Activated CD4-positive, alpha-beta T cell treated with anti-CD3 and anti-CD28 coated beads, Interleukin-2, amount 50 U/mL, for 4 hours (primary cell): ENCODE data around the gene NKRF.
"Not testable (repeated sequence)": the region's sequence is repeated elsewhere in the genome, so short reads cannot be mapped to it uniquely, and the experiment has no call there.

Experiments used
- DNase-seq, 2 experiments: peaks; one replicate each; pipeline ENCODE4 v3.0.0-alpha.2; 2020

The NKRF gene

DNA sequence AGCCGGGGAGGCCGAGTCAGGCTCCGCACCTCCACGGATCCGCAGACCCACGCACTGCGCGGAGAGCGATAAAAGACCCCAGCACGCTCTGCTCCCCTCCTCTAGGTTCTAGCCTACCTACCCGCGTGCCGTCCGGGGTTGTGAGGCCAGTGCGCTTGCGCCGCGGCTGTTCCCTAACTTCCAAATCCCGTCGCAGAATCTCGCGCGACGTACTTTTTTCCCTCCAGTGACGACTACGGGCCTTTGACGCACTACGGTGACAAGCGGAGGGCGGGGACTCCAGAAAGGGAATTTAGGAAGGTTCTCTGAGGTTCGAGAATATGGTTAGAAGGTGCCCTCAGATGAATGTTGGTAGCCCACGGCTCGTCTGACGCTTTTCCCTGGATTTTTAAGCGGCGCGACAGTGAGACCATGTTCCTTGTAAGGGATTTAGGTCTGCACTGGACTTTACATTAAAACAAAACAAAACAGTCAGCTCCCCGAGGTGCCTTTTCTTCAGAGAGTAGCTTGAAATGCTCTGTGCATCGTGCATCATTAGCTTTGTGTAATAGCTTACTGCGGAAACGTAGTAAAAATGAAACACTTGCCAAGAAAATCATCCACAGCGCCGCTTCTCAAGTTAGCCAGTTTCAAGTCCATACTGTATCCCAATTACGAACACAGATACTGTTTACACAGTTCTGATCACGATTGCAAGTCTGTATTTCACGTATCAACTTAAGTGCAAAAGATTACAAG is at the start of gene NKRF:
NKRF (minus strand) TSS at position 145 of the 738 bp plus-strand sequence.
- peak; percentile 87 to 89 for DNase-seq

DNA sequence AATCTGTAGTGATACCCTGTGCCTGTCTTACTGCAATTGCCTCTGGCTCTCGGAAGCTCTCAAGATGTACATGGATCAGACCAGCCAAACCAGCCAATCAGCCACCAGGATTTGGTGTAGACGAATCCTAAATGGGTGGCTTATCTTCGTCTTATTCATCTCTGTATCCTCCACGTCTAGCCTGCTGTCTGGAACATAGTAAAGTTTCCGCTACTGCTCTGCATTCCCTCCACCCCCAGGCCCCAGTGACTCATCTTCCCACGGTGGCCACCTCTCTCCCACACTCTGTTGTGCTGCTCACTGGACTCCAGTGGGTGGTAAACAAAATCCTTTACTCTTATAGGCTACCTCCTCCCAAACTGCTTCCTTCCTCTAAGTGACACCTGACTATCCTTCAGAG is 48.9 kb upstream of the NKRF start:
- peak; percentile 78 to 82 for DNase-seq

DNA sequence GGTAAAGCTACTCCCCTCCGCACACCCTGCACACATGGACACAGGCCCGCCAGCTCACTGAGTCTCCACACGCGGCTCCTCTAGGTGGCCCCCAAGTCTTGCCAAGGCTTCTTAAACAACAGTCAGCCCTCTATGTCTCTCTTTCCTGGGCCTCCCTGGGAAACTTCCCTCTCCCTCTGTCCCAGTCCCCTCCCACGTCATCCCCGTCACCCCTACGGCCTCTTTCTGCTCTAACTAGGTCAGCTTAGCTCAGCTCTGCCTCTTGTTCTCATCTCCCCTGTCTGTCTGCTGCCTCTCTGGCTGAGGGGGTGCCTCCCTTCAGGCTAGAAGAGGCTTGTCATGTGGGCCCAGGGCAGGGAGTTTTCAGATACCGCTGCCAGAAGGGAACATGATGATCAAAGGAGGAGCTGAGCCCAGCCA is 47.9 kb upstream of the NKRF start:
- DNase-seq: peak; percentile 17 to 26

DNA sequence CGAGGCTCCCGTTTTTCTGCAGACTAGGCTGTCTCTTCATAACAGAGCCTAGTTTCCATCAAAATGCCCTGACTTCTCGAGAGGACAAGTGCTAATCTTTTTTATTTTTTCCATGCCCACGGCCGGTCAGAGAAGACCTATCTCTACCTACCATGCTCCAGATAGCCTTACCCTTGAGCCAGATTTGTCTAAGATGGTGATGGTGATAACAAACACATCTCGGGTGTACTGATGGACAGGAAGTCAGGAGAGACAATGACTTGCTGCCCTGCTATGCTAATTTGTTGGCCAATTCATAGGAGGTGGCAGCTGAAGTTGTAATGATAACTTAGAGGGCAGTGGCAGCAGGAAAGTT is 42.2 kb upstream of the NKRF start:
- no peak for DNase-seq

DNA sequence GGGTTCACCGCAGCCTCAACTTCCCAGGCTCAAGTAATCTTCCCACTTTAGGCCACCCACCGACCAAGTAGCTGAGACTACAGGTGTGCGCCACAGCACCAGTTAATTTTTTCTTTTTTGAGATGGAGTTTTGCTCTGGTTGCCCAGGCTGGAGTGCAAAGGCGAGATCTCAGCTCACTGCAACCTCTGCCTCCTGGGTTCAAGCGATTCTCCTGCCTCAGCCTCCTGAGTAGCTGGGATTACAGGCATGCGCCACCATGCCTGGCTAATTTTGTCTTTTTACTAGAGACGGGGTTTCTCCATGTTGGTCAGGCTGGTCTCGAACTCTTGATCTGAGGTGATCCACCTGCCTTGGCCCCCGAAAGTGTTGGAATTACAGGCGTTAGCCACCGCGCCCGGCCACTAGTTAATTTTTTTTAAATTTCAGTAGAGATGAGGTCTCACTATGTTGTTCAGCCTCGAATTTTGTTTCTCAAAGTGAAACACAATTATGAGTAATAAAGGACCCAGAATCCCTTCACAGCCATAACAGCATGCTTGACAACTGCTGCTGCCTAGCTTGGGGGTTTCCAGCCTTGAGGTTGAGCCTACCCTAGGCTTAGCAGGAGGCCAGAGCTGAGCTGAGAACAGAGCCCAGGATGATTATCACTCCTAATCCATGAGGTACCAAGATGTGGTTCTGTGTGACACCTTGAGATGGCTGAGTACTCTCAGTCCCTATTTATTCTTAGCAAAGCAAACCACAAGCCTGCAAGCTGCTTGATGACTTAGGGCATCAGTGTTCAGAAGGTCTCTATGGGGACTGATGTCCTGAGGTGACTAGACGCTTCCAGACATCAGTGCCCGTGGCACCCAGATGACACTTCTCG is 41.6 kb upstream of the NKRF start:
- DNase-seq: peak; percentile 31 to 34

DNA sequence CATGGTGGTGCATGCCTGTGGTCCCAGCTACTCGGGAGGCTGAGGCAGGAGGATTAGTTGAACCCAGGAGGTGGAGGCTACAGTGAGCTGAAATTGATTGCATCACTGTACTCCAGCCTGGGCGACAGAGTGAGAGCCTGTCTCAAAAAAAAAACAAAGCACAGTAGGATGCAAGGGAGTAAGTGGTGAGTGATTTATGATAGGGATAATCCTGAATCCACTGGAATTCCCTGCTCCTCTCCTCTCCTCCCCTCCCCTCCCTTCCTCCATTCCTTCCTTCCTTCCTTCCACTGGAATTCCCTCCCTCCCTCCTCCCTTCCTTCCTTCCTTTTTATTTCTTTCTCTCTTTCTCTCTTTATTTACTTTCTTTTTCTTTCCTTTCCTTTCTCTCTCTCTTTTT is 40.9 kb upstream of the NKRF start:
- no peak for DNase-seq

DNA sequence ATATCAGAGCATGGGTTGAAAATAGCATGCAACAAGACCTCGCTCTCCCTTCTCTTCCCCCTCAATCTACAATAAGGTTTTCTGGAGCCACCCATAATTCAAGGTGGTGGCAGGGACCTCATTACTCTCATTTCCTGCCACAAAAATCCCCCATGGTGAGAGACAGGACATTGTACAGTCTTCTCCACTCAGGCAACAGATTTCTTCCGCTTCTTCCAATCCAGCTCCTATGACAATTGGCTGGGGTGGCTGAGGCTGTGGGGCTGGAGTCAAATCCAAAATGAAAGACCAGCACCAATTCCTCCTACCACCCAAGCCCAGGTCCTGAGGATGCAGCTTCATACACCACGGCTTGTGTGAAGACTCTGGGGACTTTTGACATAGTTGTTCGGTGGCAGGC is 40.3 kb upstream of the NKRF start:
- DNase-seq: no peak

DNA sequence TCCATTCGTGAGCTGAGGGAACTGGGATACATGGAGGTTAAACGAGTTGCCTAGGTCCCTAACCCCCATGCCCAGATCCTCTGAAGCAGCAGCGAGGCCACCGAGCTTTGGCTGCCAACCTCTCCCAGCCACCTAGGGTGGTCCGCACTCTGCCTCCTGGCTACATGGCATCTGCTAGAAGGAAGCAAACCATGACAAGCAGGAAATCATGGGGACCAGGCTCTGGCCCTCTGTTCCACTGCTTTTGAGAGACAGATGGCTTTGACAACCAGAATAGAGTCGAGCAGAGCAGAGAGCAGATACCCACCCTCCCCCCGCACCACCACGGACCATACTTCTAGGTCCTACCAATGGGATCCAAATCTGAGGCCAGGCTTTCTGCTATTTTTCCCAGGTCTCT is 37.5 kb upstream of the NKRF start:
- DNase-seq: no peak

DNA sequence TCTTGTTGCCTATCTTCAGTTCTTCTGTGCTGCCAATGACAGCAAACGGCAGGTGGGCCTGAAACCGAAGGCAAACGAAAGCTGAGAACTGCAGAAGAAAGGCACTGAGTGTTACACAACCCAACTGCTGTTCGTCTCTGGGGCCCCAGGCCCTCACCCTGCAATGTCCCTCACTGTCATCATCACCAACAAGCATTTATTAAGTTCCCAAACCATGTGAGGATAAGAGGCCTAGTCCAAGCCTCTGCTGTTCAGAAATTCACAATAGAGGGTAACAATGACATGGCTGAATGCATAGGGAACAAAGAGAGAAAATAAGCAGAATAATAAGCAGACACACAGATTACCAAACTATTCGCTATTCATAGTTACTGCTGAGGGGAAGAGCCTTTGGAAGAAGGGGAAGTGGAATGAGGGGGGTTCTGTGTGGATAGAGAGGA is 34.5 kb upstream of the NKRF start:
- DNase-seq: no peak

DNA sequence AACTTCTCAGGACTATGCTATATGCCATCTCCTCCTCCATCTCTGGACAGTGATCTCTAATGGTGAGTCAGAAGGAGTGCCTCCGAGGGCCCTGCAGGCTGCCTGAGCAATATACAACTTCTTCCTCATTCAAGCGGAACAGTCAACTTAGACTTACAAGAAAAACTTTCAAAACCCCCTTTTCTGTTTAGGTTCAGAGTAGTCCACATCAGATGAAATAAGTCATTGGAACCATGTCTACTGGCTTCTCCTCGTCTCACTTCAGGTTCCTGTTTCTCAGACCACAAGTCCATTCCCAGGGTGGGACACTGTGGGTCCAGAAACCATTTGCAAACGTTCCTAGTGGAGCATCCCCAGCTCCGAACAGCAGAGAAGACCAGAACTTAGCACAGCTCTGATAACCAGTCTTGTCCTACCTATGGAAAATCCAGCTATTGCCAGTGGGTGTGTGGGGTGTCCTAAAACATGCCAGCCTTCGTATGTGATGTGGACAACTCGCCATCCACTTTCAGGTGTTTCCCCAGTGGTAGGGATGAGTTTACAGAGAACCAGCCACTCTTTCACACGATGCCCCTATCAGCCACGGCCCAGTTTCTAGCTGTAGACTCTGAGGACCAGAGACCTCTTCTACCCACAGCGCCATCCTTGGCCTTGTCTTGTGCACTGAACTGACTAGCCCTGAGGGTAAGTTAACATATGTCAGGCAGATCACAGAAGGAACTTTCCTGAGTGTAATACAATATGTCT is 32.7 kb upstream of the NKRF start:
- no peak for DNase-seq

DNA sequence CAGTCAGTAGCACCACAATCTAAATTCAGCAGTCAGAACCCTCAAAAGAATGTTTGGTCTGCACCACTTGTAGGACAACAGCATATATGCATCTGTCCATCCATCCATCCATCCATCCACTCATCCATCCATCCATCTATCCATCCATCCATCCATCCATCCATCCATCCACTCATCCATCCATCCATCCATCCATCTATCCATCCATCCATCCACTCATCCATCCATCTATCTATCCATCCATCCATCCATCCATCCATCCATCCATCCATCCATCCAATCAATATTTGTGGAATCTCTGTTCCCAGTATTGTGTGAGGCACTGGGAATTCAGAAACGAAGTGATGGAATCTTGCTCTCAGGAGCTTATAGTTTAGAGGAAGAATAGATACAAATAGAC is 31.2 kb upstream of the NKRF start:
- not testable (repeated sequence) for DNase-seq

DNA sequence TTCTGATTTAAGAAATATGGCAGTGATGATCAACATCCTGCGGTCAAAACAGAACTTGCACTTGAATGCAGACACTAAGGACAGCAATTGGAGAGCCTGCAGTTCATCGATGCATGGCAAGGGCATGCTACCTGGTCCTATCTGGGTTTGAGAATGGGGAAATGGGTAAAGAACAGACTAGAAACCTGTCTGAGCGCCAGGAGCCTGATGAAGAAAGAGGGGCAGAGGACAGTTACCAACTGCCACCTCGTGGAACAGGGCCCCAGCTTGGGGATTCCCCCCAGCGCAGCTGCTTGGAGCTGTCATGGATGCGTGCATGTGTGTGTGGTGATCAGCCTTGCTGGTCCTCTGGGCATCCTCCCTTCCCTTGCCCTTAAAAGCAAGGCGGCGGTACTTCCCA is 30.2 kb upstream of the NKRF start:
- DNase-seq: no peak

DNA sequence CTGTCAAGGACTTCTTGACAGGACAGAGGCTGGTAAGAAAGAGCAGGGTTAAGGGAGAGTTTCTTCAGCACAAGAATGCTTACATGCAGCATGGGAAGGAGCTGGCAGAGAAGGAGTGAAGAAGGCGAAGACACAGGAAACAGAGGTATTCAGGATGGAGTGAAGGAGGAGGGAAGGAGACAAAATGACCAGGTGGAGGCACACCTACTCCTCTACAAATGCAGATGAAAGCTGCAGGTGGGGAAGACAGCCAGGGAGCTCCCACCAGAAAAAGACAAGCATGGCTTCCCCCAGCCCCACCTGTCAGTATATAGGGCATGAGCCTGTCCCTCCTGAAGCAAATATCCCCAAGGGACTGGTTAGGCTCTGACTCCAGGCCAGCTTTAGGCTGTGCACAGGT is 29.6 kb upstream of the NKRF start:
- DNase-seq: no peak

DNA sequence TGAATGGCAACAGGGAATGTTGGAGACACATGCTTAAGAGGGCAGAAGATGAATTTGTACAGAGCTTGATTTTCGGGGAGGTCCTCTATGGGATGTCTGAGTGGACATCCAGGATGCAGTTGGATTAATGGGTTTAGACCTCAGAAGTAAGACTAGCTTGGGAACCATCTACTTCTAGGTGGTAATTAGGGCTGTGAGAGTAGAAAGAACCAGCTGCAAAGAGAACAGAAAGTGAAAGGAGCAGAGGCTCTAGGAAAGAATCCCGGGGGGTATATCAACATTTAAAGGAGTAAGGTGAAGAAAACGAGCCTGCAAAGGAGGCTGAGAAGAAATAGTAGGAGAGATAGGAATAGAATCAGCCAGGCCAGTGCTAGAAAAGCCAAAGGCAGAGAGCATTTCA is 29.0 kb upstream of the NKRF start:
- DNase-seq: no peak

DNA sequence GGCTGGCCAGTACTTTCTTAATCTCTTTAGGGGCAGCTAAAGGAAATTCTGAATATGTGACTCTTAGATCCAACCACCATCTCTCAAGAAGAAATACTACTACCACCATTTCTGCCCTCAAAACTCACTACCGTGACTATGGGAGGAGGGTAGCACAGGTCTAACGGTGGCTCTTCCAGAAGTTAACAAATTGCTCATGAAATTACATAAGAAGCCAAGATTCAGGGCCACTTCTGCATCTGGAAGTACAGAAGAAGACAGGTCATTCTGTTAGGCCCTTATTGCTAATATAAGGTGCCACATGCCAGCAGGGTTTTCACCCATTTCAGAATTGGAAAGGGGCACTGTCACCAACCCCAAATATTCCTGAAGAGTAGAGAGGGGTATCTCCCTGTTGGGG is 19.6 kb upstream of the NKRF start:
- DNase-seq: no peak

DNA sequence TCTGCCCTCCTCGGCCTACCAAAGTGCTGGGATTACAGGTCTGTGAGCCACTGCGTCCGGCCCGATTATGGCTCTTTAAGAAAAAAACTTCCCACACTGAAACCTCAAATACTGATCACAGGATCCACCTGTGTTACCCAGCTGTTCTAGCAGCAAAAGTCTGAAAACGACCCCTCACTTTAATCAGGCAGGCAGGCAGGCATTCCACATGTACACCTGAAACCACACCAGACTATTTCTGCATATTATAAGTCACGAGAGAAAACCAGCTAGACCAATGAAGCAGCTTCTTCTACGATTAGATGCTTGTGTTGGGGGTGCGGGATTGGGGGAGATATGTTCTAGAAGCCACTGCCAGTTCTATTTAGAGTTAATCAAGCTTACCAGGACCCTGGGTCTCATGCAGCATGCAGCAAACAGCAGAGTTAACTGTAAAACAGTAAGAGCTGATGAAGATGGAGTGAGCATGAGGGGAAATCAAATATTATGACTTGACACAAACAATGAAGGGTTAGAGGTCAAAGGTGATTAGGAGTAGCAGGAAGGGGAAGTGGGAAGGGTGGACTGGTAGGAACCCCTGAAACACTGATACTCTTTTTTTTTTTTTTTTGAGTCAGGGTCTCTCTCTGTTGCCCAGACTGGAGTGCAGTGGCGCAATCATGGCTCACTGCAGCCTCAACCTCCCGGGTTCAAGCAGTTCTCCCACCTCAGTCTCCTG is 18.9 kb upstream of the NKRF start:
- no peak for DNase-seq

DNA sequence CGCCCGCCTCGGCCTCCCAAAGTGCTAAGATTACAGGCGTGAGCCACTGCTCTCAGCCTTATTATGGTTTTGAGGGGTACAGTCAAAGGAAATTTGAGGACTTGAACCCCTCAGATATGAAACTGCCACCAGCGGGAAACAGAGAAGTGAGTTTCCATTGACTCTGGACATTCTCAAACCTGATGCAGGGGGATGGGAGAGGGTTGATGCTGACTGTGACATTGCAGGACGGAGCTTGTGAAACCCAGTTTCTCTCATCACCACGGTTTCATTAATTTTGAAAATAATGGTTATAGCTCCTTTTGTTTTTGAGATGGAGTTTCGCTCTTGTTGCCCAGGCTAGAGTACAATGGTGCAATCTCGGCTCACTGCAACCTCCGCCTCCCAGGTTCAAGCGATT is 18.2 kb upstream of the NKRF start:
- DNase-seq: no peak

DNA sequence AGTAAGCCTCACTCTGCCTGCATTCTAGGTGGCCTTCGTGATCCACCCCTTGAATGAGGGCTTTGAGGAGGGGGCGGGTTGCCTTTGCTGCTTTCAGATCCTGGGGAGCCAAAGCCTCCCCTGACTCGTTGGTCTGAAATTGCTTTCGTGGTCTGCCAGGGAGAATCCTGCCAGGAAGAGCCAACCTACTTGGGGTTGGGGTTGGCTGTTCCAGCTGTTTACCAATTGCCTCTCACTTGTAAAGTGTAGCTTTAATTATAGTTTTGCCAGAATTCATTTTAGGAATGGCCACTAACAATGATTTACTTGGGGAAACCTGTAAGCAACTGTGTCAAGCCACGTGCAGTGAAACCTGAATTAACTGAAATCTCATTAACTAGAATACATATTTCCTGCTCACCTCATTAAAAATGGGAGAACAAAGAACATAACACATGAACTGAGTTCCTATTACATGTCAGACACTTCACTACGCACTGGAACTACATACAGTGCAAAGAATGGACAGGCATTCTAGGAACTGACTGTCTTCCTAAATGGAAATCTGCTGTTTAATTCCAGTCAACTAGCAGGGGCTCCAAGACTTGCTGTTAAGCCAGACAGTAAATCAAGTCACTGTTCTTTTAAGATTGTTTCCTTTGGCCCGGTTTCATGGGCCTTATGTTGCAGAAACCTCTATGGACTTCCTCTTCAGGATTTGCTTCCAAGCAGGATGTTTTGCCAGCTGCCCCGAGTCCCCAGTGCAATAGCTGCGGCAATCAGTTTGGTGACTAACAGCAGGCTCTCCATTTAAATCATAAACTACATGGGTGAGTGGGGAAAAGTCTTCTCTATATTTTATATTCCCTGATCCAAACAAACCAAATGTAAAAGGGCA is 16.4 kb upstream of the NKRF start:
- DNase-seq: no peak

DNA sequence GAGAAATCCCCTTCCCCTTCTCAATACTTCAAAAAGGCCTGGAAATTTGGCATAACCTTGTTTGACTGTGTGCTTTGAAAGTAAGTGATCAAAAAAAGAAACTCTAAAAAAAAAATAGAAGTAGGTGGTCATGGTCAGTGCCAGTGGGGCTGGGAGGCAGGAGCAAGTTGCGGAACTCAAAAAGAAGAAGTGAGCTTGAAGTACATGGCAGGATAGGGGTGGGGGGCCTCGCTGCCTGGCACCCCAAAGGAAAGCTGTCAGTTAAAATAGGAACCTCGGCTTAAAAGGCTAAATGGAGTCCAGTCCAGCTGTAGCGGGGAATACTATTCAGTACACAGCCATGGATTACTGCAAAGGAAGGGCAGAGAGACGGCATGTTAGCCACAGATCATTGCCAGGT is 12.2 kb upstream of the NKRF start:
- DNase-seq: no peak

DNA sequence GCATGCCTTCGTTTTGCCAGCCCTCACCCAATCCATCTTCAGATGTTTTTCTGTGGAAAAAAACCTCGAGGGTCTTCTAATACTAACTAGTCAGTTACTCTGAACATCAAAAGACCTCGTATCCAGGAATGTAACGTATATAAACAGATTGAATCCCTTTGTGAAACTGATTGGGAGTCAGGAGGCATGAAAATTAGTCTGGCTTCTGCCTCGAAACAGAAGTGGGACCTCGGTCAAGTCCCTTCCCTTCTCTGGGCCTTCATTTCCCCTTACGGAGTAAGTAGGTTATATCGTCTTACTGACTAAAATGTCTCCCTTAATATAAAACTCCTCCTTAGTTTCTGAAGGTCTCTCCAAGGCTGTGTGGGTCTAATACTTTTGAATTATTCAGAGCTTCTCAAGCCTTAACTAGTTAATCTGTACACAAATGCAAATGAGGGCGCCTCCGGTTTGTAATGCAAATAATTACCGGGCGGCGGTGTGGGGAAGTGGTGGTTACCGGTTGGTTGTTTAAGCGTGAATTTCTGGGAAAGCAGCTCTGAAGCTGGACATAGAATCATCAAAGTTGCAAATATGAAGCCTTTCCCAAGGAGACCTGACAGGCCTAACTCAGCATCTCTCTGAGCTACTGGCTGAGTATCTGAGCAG is 11.4 kb upstream of the NKRF start:
- DNase-seq: no peak

DNA sequence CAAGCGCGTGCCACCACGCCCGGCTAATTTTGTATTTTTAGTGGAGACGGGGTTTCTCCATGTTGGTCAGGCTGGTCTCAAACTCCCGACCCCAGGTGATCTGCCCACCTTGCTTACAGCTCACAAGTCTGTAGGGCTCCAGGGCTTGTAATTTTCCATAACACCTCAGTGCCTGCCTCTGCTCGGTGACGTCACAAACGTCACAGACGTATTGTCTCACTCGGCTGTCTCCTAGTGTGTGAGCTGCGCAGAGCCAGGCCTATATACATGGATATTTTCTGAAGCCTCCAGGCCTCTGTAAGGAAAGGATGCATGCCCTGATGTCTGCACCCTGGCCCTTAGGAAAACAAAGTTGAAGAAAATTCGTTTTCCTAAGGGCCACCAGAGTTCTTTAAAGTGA is 8.6 kb upstream of the NKRF start:
- no peak for DNase-seq

DNA sequence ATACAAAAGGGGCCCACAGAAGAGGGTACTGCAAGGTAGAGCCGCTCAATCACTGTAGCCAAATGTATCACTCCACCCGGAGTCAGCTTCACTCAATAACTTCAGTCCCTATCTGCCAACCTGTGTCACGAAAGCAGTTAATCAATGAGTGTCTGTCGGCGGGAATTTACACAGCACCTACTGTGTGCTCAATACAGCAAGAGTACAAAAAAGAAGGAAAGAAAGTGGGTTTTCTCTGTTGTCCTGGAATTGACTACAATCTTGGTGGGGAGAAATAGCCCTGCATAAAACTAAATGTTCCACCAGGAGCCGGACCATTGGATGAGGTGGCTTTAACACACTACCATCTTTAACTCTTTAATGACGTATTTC is 780 bp upstream of the NKRF start:
- no peak for DNase-seq
